Activated B cell treated with CpG ODN at 0.5 μM for 24 hours (primary cell): ENCODE results near the gene IGFBP6. TPM values are rescaled to one million over a fixed set of nuclear protein-coding genes. Genes with fewer than 3 reads are reported as not detected.

Source experiments
- ATAC-seq: fragments of 200-7000 bp; cut with Tn5 transposase; one replicate; pipeline ENCODE4 v1.10.0; 2021; ENCODE audit warnings: low read depth, mild to moderate bottlenecking, moderate library complexity
- CTCF ChIA-PET: fragments of 350-600 bp; sonication (Branson Sonifier 250); formaldehyde crosslinking; loops from one replicate; lab custom pipeline; 2021; ENCODE audit warnings: antibody characterized with exemption; lab: Charles Lee
- POLR2A ChIA-PET: fragments of 350-600 bp; sonication (Branson Sonifier 250); formaldehyde crosslinking; loops from one replicate; lab custom pipeline; 2021; ENCODE audit warnings: antibody characterized with exemption; lab: Charles Lee
- DNase-seq: peaks from one replicate; pipeline ENCODE4 v3.0.0; 2022
- H3K27ac Mint-ChIP-seq: one replicate; pipeline ENCODE4 v1.8.0; 2020; ENCODE audit warnings: mixed read lengths
- H3K27me3 Mint-ChIP-seq: one replicate; pipeline ENCODE4 v1.8.0; 2021; ENCODE audit warnings: mixed read lengths
- H3K36me3 Mint-ChIP-seq: one replicate; pipeline ENCODE4 v1.8.0; 2021; ENCODE audit warnings: low read depth, mixed read lengths
- H3K4me1 Mint-ChIP-seq: one replicate; pipeline ENCODE4 v1.8.0; 2021; ENCODE audit warnings: mixed read lengths
- H3K4me3 Mint-ChIP-seq: one replicate; pipeline ENCODE4 v1.8.0; 2020; ENCODE audit warnings: mild to moderate bottlenecking, mixed read lengths
- H3K9me3 Mint-ChIP-seq: one replicate; pipeline ENCODE4 v1.8.0; 2020; ENCODE audit warnings: mixed read lengths
- CTCF ChIP-seq: fragments of 200-600 bp; IDR thresholded peaks from one replicate; pipeline ENCODE4 v1.8.0; 2022; ENCODE audit warnings: antibody characterized with exemption, mild to moderate bottlenecking
- intact Hi-C: fragments of 100-400 bp; cut with micrococcal nuclease; formaldehyde crosslinking; loops from one replicate; pipeline ENCODE4 v1.15.1; 2024
- total RNA-seq: library from RNA; stranded (reverse); gene quantifications from 2 replicates; pipeline ENCODE4 v1.2.3, GENCODE V29; 2022

IGFBP6 gene
- total RNA-seq, 1 donor from 2014 or later, result not detected

GRCh38 chr12:53065975-53066931, 31.2 kb upstream of the IGFBP6 start:
- intact Hi-C loops, result loop anchor here (1.0 to 2.0 kb wide), 4 partner anchors 33 to 279 kb away; no protein-coding TSS in a partner anchor
- no peak for TF ChIP-seq CTCF

GRCh38 chr12:53067074-53067992, 30.1 kb upstream of the IGFBP6 start:
- ChIA-PET CTCF (interaction anchor here (1.5 to 8.1 kb wide), 6 partner anchors 11 to 278 kb away, joined by 4 to 133 read pairs (median 20); partner anchors contain the start of genes IGFBP6, SOAT2 and SPRYD3), POLR2A (interaction anchor here (1.6 kb wide), 1 partner anchor 32 kb away, joined by 4 read pairs; no protein-coding TSS in a partner anchor)
- no peak for TF ChIP-seq CTCF
- H3K4me3 Mint-ChIP-seq, result no peak overlapping the region
- H3K27ac Mint-ChIP-seq, result no peak overlapping the region
- no peaks in the 10 kb centered on the region for H3K9me3 Mint-ChIP-seq
- no peak for DNase-seq
- no peaks in the 10 kb centered on the region for H3K27me3 Mint-ChIP-seq
- intact Hi-C loops, result loop anchor here (2.0 kb wide), 1 partner anchor 123 kb away; no protein-coding TSS in a partner anchor
- no peak for ATAC-seq
- H3K36me3 Mint-ChIP-seq, result peaks cover 84% of the 10 kb centered on the region
- peaks cover 15% of the 10 kb centered on the region for H3K4me1 Mint-ChIP-seq

More at GRCh38 chr12:53065975-53066931, 31.2 kb upstream of the IGFBP6 start:
- ATAC-seq (peak; percentile 63), DNase-seq (peak; percentile 55)
- CTCF ChIA-PET, result interaction anchor here (0.7 to 8.1 kb wide), 20 partner anchors 9 to 279 kb away, joined by 3 to 133 read pairs (median 6); partner anchors contain the start of genes ESPL1, IGFBP6, SOAT2 and SPRYD3
- POLR2A ChIA-PET, result interaction anchor here (0.8 to 1.6 kb wide), 5 partner anchors 13 to 33 kb away, joined by 3 to 7 read pairs (median 3); partner anchors contain the start of gene SPRYD3
- no peak overlapping the region for H3K27ac Mint-ChIP-seq
- no peaks in the 10 kb centered on the region for H3K27me3 Mint-ChIP-seq
- peaks cover 10% of the 10 kb centered on the region for H3K4me1 Mint-ChIP-seq
- H3K9me3 Mint-ChIP-seq, result no peaks in the 10 kb centered on the region
- H3K4me3 Mint-ChIP-seq, result no peak overlapping the region
- H3K36me3 Mint-ChIP-seq, result peaks cover 76% of the 10 kb centered on the region

- no peaks in the 10 kb centered on the region for H3K9me3 Mint-ChIP-seq
- ATAC-seq (no peak), DNase-seq (no peak)
- H3K27me3 Mint-ChIP-seq, result no peaks in the 10 kb centered on the region
- no peak overlapping the region for H3K4me3 Mint-ChIP-seq
- no peak for TF ChIP-seq CTCF
- H3K4me1 Mint-ChIP-seq, result peaks cover 24% of the 10 kb centered on the region
- intact Hi-C loops, result loop anchor here (2.0 kb wide), 1 partner anchor 123 kb away; no protein-coding TSS in a partner anchor
- peaks cover 91% of the 10 kb centered on the region for H3K36me3 Mint-ChIP-seq
- no peak overlapping the region for H3K27ac Mint-ChIP-seq
- POLR2A ChIA-PET, result no interaction called here
- CTCF ChIA-PET, result interaction anchor here (1.5 to 8.1 kb wide), 6 partner anchors 10 to 277 kb away, joined by 4 to 133 read pairs (median 20); partner anchors contain the start of genes IGFBP6, SOAT2 and SPRYD3
These were observed 29.3 kb upstream of the IGFBP6 start for GRCh38 chr12:53067993-53068770.

GRCh38 chr12:53068811-53069585, 28.5 kb upstream of the IGFBP6 start:
- H3K36me3 Mint-ChIP-seq, result peaks cover 89% of the 10 kb centered on the region
- H3K4me3 Mint-ChIP-seq, result no peak overlapping the region
- TF ChIP-seq CTCF, result no peak
- H3K27me3 Mint-ChIP-seq, result no peaks in the 10 kb centered on the region
- H3K27ac Mint-ChIP-seq, result no peak overlapping the region
- ATAC-seq (no peak), DNase-seq (no peak)
- no peaks in the 10 kb centered on the region for H3K9me3 Mint-ChIP-seq
- peaks cover 28% of the 10 kb centered on the region for H3K4me1 Mint-ChIP-seq
- intact Hi-C loops, result no loop called here
- POLR2A ChIA-PET, result no interaction called here
- CTCF ChIA-PET, result interaction anchor here (6.5 to 8.1 kb wide), 2 partner anchors 9 to 30 kb away, joined by 77 to 133 read pairs; partner anchors contain the start of genes IGFBP6 and SPRYD3
